GM21526 (cell line): Measurements from ENCODE around the gene MYO1D.
"Not testable (repeated sequence)": the region's sequence is repeated elsewhere in the genome, so short reads cannot be mapped to it uniquely, and the experiment has no call there.

Experiments used
- ATAC-seq: cut with Tn5 transposase; IDR thresholded peaks from one replicate; pipeline ENCODE4 v1.9.1; 2021; ENCODE audit warnings: moderate library complexity; ENCODE audit not compliant: unreplicated experiment, low FRiP score

The MYO1D gene

DNA sequence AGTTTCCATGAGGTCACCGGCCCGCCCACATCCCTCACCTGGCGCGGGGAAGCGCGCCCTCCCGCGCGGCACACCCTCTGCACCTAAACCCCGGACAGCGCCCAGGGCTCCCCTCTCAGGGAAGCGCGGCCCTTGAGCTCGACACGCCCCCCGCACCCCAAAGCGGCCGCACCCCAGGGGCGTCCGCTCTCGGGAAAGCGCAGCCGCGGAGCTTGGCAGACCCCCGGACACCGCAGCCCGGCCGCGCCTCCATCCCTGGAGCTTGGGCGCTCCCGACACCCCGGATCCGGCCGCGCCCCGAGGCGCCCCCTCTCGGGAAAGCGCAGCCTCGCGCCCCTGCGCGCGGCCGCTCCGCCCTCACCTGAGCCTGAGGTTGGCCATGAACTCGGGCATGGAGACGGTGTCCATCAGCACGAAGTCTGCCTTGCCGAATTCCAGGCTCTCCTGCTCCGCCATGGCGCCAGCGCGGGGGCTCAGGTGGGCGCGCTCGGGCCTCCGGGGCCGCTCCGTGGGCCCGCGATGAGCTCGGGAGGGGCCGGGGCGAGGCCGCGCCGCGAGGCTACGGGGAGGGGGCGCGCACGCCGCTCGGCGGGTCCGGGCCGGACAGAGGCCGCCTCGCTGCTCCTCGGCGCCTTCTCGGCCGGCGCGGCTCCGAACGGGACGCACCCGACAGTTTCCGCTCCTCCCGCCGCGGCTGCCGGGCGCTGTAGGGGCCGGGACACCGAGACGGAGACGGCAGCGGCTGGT is at the start of gene MYO1D:
Gene MYO1D, minus strand, starts transcription at position 708 of the 747 bp plus-strand sequence. Its CDS starts 252 bp downstream, at position 456.
- peak; percentile 43 for ATAC-seq

GRCh38 chr17:32926183-32926582 is 49.3 kb upstream of the MYO1D start:
- no peak for ATAC-seq

GRCh38 chr17:32923905-32924304 is 47.0 kb upstream of the MYO1D start:
- not testable (repeated sequence) for ATAC-seq

DNA sequence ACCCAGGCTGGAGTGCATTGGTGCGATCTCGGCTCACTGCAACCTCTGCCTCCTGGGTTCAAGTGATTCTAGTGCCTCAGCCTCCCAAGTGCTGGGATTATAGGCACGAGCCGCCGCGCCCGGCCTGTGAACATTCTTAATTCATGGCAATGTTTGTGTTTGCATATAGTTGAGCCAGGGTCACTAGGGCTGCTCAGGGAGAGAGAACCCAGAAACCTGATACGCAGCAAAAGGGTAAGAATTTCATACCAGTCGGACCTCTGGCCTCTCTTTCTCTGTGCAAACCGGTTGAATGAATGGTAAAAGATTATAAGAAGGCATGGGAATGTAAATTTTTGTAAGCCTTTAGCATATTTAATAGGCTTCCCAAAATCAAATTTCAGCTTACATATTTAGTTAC is 44.1 kb upstream of the MYO1D start:
- no peak for ATAC-seq

- no peak for ATAC-seq
Observed at GRCh38 chr17:32920293-32920692, 43.4 kb upstream of the MYO1D start.

DNA sequence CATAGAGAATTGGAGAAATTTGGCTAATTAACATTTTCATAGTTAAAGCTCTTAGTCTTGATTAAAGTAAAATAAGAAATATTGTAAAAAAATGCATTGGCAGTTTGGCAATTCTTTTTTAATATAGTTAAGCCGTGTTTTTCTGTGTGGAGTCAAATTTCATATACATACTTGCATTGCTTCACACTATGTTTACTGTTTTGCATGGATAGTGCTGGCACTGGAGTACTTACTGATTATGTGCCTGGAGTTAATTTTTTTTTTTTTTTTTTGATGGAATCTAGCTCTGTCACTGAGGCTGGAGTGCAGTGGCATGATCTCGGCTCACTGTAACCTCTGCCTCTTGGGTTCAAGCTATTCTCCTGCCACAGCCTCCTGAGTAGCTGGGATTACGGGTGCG is 43.0 kb upstream of the MYO1D start:
- ATAC-seq: not testable (repeated sequence)

- no peak for ATAC-seq
Observed at GRCh38 chr17:32917842-32918241, 40.9 kb upstream of the MYO1D start.

- no peak for ATAC-seq
Observed at GRCh38 chr17:32917081-32917480, 40.2 kb upstream of the MYO1D start.

GRCh38 chr17:32916134-32916533 is 39.2 kb upstream of the MYO1D start:
- ATAC-seq: no peak

- no peak for ATAC-seq
Observed at GRCh38 chr17:32915245-32915644, 38.3 kb upstream of the MYO1D start.

GRCh38 chr17:32914181-32914580 is 37.3 kb upstream of the MYO1D start:
- ATAC-seq: no peak

DNA sequence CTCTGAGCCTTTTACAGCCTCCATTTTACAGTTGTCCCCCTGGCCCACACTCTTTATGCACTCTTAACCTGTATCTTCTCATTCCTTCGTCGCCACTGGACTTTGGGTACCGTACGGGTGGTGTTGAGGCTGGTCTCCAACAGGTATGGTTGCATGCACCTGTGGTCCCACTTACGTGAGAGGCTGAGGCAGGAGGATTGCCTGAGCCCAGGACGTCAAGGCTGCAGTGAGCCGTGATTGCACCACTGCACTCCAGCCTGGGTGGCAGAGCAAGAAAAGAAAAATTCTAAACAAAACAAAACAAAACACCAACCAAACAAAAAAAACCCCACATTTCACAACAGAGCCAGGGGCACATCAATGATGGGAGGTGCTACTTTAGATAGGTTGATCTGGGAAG is 36.7 kb upstream of the MYO1D start:
- no peak for ATAC-seq

DNA sequence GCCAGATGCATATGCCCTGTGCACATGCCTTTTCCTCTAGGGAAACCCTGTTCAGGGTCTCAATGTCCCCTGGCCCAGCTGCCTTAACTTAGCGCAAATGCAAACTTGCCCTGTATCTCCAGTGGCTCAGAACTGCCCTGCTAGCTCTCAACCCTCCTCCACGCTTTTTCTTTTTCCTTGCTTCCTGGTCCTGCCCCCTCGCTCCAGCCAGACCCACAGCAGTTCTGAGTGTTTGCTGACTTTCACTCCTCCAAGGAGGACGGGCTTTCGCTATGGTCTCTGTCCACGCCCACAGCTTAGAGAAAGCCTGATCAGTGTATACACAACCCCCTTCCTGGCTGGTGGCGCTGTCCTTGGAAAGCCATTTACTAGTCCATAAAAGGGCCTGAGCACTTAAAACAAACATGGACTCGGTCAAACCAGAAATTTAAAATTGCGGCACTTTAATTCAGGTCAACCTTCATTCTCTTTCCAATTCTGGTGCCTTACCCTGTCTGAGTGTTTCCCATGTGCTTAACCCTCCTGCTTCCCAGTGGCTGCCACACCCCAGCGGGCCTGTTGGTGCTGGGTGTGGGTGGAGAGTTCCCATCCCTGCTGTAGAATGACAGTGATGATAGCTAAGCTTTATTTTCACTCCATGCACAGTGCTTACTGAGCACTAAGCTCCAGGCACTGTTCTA is 35.4 kb upstream of the MYO1D start:
- no peak for ATAC-seq

- no peak for ATAC-seq
Observed at GRCh38 chr17:32910769-32911168, 33.8 kb upstream of the MYO1D start.

- no peak for ATAC-seq
Observed at GRCh38 chr17:32909787-32910369, 33.0 kb upstream of the MYO1D start.

DNA sequence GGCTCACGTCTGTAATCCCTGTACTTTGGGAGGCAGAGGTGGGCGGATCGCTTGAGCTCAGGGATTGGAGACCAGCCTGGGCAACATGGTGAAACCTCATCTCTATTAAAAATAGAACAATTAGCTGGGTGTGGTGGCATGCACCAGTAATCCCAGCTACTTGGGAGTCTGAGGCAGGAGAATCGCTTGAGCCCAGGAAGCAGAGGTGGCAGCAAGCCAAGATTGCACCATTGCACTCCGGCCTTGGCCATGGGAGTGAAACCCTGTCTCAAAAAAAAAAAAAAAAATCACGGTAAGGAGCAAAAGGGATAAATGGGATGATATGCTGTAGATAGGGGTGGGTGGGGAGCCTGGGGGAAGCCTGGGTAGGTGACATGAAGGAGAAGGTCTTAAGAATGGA is 30.7 kb upstream of the MYO1D start:
- ATAC-seq: no peak

DNA sequence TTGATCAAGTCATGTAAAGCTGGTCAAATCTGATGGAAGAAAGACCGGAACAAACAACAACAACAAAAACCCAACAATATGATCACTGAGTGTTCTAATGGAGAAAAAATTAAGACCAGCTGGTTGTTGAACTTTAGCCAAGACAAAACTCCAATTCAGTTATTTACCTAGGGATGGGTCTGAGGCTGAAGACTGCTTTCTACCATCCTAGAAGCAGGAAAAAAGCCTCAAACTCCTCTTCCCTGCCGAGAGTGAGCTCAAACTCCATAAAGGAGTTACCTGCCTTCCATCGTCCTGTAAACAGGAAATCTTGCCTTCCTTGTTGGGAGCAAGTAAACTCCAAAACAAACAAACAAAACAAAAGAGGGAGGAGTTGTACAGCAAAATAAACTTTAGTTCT is 28.0 kb upstream of the MYO1D start:
- no peak for ATAC-seq

DNA sequence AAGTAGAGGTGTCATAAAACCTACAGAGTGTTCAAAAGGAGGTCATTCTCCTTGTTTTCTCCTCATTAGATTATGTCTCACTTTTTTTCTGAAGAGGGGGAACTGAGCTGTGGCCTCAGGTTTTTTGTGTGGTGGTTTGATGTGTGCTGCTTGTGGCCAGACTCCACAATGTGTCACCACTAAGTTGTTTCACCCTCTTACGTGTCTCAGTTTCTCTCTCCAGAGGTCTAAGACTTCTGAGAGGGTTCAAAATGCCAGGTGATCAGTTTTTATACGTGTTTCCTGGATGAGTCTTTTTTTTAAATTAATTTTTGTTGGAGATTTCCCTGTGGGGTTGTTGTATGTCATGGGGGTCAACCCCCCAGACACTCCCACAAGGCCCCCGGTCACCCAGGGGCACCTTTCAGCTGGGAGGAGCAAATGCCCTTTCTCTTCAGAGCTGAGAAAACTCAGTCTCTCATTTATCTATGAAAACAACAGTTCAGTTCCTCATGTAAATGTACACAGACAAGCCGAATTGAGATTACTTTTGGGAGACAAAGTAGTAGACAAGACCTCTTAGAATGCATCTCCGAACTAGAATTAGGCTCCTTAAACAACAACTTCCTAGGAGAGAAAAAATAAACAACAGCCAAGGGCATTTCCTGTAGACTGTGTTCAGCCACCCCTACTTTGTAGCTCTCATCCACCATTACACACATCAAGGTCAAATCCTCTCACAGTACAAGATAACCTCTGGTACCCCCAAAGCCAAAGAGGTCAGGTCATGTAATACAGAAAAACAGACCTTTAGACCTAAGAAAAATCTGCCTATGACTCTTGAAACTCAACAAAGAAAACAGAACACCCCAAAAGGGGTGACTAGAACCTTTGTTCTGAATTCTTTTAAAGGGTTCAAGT is 27.1 kb upstream of the MYO1D start:
- ATAC-seq: no peak

DNA sequence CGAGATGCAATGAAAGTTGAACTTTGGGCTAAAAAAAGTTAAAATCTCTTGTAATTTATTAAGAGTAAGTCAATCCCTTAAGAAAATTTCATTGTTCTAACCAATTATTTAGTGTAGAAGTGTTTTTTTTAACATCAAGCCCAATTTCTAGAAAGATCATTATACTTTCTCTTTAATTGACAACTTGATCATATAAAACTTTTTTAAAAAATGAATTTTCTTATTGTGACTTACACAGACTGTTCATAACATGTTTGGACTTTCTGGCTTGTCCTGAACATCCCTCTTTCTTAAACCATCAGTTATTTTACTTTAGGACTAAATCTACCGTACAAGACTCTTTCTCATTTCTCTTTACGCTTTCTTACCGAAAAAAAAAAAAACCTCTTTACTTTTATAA is 24.8 kb upstream of the MYO1D start:
- ATAC-seq: no peak

GRCh38 chr17:32899236-32900013 is 22.5 kb upstream of the MYO1D start:
- no peak for ATAC-seq
